ENCODE measurements around the gene VAC14.

The VAC14 gene

GRCh38 chr16:70784692-70785555 is 16.0 kb downstream of the VAC14 start:
- no peak for DNase-seq

GRCh38 chr16:70782237-70782636 is 18.7 kb downstream of the VAC14 start:
- no peak for DNase-seq

GRCh38 chr16:70781800-70782199 is 19.2 kb downstream of the VAC14 start:
- DNase-seq, result no peak

- no peak for DNase-seq
Observed at GRCh38 chr16:70780546-70780945, 20.4 kb downstream of the VAC14 start.

GRCh38 chr16:70779361-70779760 is 21.6 kb downstream of the VAC14 start:
- DNase-seq, result no peak

- peak; percentile 18 to 24 for DNase-seq
Observed at GRCh38 chr16:70778901-70779309, 22.1 kb downstream of the VAC14 start.

GRCh38 chr16:70777973-70778406 is 23.0 kb downstream of the VAC14 start:
- DNase-seq, result no peak

GRCh38 chr16:70777496-70777895 is 23.5 kb downstream of the VAC14 start:
- no peak for DNase-seq

- no peak for DNase-seq
Observed at GRCh38 chr16:70775399-70775798, 25.6 kb downstream of the VAC14 start.

- DNase-seq, result no peak
Observed at GRCh38 chr16:70774261-70774660, 26.7 kb downstream of the VAC14 start.

GRCh38 chr16:70772493-70772892 is 28.5 kb downstream of the VAC14 start:
- DNase-seq, result no peak

GRCh38 chr16:70770626-70771552 is 30.1 kb downstream of the VAC14 start:
- DNase-seq, result no peak

- DNase-seq, result no peak
Observed at GRCh38 chr16:70770291-70770625, 30.7 kb downstream of the VAC14 start.

- DNase-seq, result no peak
Observed at GRCh38 chr16:70769761-70770160, 31.2 kb downstream of the VAC14 start.

GRCh38 chr16:70769131-70769530 is 31.8 kb downstream of the VAC14 start:
- DNase-seq, result no peak

- no peak for DNase-seq
Observed at GRCh38 chr16:70768203-70768580, 32.8 kb downstream of the VAC14 start.

- no peak for DNase-seq
Observed at GRCh38 chr16:70767377-70768202, 33.4 kb downstream of the VAC14 start.

GRCh38 chr16:70766658-70767057 is 34.3 kb downstream of the VAC14 start:
- no peak for DNase-seq

GRCh38 chr16:70766176-70766575 is 34.8 kb downstream of the VAC14 start:
- no peak for DNase-seq

- DNase-seq, result no peak
Observed at GRCh38 chr16:70765491-70765890, 35.5 kb downstream of the VAC14 start.

- DNase-seq, result no peak
Observed at GRCh38 chr16:70764632-70765031, 36.3 kb downstream of the VAC14 start.

- no peak for DNase-seq
Observed at GRCh38 chr16:70760221-70760620, 40.7 kb downstream of the VAC14 start.

GRCh38 chr16:70759666-70760065 is 41.3 kb downstream of the VAC14 start:
- no peak for DNase-seq
